HG03095 (cell line): ENCODE results near the gene SLC48A1.

Experiments
- ATAC-seq: cut with Tn5 transposase; IDR thresholded peaks from one replicate; pipeline ENCODE4 v1.9.1; 2021; ENCODE audit warnings: moderate library complexity; ENCODE audit not compliant: unreplicated experiment

SLC48A1 gene

GRCh38 chr12:47821346-47821706, 48.3 kb downstream of the SLC48A1 start:
- ATAC-seq, result no peak

DNA sequence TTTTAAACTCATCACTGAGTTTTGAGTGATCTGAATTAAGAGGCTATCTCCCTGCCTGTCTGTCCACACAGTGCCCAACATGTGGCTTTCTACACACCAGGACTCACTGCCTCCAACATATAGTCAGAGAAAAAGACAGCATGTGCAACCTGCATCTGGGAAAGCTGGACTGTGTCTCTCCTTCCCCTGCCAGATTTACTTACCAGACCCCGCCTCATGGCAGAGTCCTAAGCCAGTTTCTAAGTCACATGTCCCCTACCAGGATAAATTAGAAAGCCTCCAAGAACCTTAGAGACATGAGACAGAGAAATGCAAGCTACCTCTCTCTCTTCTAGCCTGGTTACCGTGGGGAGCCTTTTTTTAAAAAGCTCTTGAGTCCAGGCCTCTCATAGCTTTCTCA, 49.4 kb downstream of the SLC48A1 start:
- ATAC-seq, result no peak

DNA sequence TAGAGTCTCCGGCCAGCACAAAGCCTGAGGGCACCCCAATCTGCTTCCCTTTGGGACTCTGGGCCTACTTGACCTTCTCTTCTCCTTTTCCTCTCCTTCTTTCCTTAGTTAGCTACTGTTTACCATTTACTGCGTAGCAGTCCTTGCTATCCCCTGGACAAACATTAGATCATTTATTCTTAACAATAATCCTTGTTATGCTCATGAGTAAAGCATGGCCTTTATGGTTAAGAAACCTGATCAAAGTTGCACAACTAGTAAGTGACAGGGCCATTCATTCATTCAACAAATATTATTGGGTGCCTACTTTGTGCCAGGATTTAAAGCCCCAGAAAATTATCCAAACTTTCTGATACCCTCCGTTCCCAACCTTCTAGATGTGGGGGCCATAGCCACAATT, 49.8 kb downstream of the SLC48A1 start:
- ATAC-seq, result no peak

DNA sequence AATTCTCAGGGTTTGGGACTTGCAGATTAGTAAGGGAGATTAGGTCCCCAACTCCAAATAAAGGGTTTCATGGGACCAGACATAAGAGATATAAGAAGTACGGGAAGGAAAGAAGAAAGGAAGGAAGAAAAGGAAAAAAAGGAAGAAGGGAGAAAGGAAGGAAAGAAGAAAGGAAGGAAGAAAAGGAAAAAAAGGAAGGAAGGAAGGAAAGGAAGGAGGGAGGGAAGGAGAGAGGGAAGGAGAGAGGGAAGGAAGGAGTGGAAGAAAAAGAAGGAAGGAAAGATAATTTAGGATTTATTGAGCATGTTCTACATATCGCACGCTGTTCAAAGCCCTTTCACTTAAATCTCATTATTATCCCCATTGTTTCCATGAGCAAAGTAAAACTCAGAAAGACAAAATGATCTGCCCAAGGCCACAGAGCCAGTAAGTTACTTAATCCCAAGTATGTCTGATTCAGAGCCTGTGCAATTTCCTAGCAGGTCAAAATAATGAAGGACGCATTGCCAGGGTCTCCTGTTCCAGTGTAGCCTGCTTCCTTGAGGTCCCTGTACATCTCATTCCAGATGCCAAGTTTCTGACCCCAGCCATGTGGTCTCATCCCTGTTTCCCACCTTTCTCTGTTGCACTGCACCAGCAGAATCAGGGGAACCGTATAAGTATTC, 50.5 kb downstream of the SLC48A1 start:
- ATAC-seq, result no peak

DNA sequence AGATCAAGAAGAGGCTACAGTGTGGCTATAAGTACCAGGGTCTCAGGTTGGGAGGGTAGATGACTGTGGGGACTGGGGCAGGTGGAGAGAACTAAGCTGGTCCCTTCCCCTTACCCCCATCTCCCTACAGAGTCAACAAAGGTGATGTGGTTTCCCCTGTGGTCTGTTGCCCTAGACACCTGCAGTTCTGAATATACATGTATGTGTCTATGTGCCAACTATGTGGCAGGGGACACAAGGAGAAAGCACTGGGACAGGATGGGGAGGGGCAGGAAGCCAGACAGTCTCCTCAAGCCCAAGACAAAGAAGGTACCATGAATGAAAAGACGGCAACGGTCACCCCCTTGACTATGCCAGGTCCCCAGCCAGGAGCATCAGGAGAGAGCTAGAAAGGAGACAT, 51.2 kb downstream of the SLC48A1 start:
- ATAC-seq, result no peak

DNA sequence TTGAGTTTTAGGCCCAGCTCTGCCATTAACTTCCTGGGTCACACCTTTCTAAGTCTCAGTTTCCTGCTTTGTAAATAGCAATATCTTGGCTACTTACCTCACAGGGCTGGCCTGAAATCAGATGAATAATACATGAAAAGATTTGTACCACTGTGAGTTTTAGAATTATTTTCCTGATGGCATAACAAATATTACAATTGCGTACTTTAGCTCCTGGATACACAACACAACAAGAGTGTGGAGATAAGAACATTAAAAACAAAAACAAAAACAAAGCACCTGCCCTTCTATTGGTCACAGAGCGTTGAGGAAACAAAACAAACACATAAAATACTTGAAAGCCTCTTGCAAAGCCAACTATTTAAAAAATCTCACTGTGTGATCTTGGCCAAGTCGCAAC, 51.6 kb downstream of the SLC48A1 start:
- ATAC-seq, result no peak

DNA sequence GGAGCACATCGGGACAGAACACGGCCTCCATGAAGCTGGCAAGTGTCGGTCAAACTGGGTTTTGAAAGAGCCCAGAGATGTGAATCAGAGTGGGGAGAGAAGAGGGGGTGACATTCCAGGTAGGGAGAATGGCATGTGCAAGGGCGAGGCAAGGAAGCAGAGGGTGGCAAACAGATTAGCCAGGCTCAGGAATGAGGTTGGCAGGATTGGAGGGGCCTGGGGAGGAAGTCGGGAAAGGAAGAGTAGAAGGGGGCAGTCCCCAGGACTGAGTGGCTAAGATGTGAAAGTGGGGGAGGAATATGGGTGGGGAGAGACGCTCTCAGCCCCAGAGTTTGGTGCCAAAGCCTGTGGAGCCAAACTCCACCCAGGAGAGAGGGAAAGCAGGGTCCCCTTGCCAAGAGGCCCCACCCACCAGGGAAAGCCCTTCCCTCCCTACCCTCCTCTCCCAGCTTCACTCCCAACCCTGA, 52.2 kb downstream of the SLC48A1 start:
- no peak for ATAC-seq

GRCh38 chr12:47828008-47828975, 55.3 kb downstream of the SLC48A1 start:
- no peak for ATAC-seq

- no peak for ATAC-seq
Measured at GRCh38 chr12:47828976-47829482, 56.0 kb downstream of the SLC48A1 start.

GRCh38 chr12:47829584-47829983, 56.5 kb downstream of the SLC48A1 start:
- no peak for ATAC-seq
